Thyroid gland (tissue), 4 donors: ENCODE data around the gene LRBA. TPM values are rescaled to one million over a fixed set of nuclear protein-coding genes. Genes with fewer than 3 reads are reported as not detected.
"Not testable (repeated sequence)": the region's sequence is repeated elsewhere in the genome, so short reads cannot be mapped to it uniquely, and the experiment has no call there.

Experiments
- DNase-seq, 2 donors: peaks; one replicate each; pipeline ENCODE4 v3.0.0-alpha.2; 2019
- H3K27ac ChIP-seq, 3 donors: fragments of 200-600 bp; sonication (generic); 1 replicate in 2 of 3; 2 replicates in 1 of 3; pipeline ENCODE4 v1.5.1; 2016 to 2019; ENCODE audit warnings: mild to moderate bottlenecking in 1 of 3, moderate library complexity in 1 of 3
- H3K27me3 ChIP-seq: fragments of 200-600 bp; sonication (generic); one replicate; pipeline ENCODE4 v1.5.1; 2019
- H3K36me3 ChIP-seq, 2 donors: fragments of 200-600 bp; sonication (generic); one replicate each; pipeline ENCODE4 v1.5.1; 2016 to 2019
- H3K4me1 ChIP-seq, 2 donors: fragments of 200-600 bp; sonication (generic); one replicate each; pipeline ENCODE4 v1.5.1; 2017 to 2019
- H3K4me3 ChIP-seq, 3 donors: fragments of 200-600 bp; sonication (generic); replicated peaks in 1 of 3; 1 replicate in 2 of 3; 2 replicates in 1 of 3; pipeline ENCODE4 v1.5.1; 2016; ENCODE audit warnings: mild to moderate bottlenecking in 1 of 3
- H3K9me3 ChIP-seq: fragments of 200-600 bp; sonication (generic); one replicate; pipeline ENCODE4 v1.5.1; 2017
- POLR2A ChIP-seq, 2 donors: fragments of 450-650 bp; IDR thresholded peaks; one replicate each; pipeline ENCODE4 v1.6.1; 2017; ENCODE audit warnings: antibody characterized with exemption in 2 of 2, mild to moderate bottlenecking in 2 of 2, moderate library complexity in 1 of 2
- WGBS, 2 donors: methylation state at CpG; one replicate each; pipeline ENCODE4 v1.1.5; 2017; 5-methylcytosine and 5-hydroxymethylcytosine counted together
- intact Hi-C: fragments of 100-400 bp; cut with DNase I; formaldehyde crosslinking; loops from one replicate; pipeline ENCODE4 v1.15.1; 2023
- total RNA-seq, 4 donors: library from RNA; depleted of rRNA; stranded (reverse); fragments of >200 nt; gene quantifications; one replicate each; pipeline ENCODE4 v1.2.3, GENCODE V29; 2016
- TF ChIP-seq, protein P1 (sequence below), 6 experiments: fragments of 200-600 bp in 3 of 6; fragments of 450-650 bp in 3 of 6; sonication (generic) in 3 of 6; IDR thresholded peaks; one replicate each; pipeline ENCODE4 v1.5.1; 2016 to 2019; ENCODE audit warnings: antibody characterized with exemption in 6 of 6, mild to moderate bottlenecking in 2 of 6, inconsistent platforms in 1 of 6, moderate library complexity in 1 of 6

Gene LRBA
- total RNA-seq, 4 donors from 2014 or later = 98.9 to 127 (median 113) TPM

DNA sequence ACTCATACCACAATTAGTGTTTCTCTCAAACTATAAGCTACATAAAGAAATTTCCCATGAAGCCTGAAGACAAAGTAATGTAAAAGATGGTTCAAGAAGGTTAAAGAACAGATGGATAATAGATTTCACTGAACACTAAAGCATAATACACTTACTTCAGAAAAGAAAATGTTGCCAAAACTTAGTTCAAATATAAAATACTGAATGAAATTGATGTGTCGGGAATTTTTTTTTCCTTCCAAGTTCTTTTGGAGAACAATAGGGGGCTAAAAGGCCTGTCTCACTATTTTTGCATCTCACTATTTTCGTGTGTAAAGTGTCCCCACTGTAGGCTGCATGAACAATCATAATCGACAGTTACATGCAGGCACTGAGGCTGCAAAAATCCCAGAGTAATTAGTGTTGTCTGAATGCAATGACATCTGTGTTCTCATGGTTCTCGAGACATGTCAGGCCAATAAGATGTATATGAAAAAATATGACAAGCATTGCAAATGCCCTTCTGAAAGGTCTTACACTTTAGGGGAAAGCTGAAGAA, 445.0 kb downstream of the LRBA start:
- Histone ChIP-seq H3K4me3 (no peak overlapping the region), H3K27ac (no peak overlapping the region), H3K9me3 (no peaks in the 10 kb centered on the region), H3K36me3 (no peaks in the 10 kb centered on the region), H3K27me3 (no peaks in the 10 kb centered on the region), H3K4me1 (no peaks in the 10 kb centered on the region)
- DNase-seq = no peak
- WGBS, 2 donors = 88 to 93% methylated on average over 4 of the region's 4 CpGs
- TF ChIP-seq, protein P1, sequence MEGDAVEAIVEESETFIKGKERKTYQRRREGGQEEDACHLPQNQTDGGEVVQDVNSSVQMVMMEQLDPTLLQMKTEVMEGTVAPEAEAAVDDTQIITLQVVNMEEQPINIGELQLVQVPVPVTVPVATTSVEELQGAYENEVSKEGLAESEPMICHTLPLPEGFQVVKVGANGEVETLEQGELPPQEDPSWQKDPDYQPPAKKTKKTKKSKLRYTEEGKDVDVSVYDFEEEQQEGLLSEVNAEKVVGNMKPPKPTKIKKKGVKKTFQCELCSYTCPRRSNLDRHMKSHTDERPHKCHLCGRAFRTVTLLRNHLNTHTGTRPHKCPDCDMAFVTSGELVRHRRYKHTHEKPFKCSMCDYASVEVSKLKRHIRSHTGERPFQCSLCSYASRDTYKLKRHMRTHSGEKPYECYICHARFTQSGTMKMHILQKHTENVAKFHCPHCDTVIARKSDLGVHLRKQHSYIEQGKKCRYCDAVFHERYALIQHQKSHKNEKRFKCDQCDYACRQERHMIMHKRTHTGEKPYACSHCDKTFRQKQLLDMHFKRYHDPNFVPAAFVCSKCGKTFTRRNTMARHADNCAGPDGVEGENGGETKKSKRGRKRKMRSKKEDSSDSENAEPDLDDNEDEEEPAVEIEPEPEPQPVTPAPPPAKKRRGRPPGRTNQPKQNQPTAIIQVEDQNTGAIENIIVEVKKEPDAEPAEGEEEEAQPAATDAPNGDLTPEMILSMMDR (IDR thresholded peaks at IDR 0.05) = no peak
- TF ChIP-seq POLR2A (IDR thresholded peaks at IDR 0.05) = no peak
- intact Hi-C loops = no loop called here

DNA sequence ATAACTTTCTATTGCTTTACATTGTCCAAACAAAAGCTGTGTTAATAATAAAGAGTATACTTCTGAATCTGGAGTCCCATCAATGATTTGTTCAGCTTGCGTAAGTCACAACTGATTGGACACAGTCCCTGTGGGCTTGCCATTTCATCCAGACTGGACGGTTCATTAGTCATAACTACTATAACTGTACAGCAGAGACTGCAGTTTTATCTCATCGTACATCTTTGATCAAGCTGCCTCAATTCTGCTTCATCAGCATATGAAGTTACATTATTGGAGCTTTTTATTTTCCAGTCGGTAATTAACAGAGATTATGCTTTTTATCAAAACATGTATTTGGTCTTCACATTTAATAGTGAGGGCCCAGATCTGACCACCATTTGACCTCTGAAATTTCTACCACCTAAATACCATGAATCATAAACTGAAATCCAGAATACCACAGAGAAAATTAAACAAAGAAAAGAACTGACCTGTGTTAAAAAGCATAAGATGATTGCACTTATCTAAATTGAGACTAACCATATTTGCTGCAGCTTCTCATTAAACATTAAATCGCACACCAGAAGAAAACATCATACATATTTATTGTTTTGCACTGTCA, 445.6 kb downstream of the LRBA start:
- no peak for TF ChIP-seq POLR2A (IDR thresholded peaks at IDR 0.05)
- TF ChIP-seq, protein P1 (IDR thresholded peaks at IDR 0.05) = no peak
- no peak for DNase-seq
- Histone ChIP-seq H3K4me1 (no peaks in the 10 kb centered on the region), H3K27ac (no peak overlapping the region), H3K9me3 (no peaks in the 10 kb centered on the region), H3K27me3 (no peaks in the 10 kb centered on the region), H3K36me3 (no peaks in the 10 kb centered on the region), H3K4me3 (no peak overlapping the region)
- intact Hi-C loops = no loop called here
- WGBS, 2 donors = 86 to 89% methylated on average over 5 of the region's 5 CpGs

DNA sequence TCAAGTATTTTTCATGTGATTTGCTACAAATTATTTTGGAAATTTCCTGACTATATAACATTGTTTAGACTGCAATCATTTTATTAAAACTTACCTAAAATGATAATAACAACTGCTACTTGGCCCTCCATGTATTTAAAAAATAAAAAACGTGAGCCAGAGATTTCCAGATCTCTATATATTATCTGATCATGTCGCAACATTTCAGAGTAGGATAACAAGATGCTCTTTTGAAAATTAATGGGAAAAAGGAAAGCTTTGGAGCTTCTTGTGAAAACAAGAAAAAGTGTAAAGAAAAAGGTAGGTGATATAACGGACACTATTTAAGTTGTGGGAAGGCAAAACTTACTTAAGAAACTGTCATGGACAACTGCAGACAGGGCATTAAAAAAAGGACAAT, 448.0 kb downstream of the LRBA start:
- no peaks in the 10 kb centered on the region for H3K4me1 ChIP-seq
- H3K36me3 ChIP-seq = no peaks in the 10 kb centered on the region
- no peak for DNase-seq
- H3K27me3 ChIP-seq = no peaks in the 10 kb centered on the region
- H3K27ac ChIP-seq = no peak overlapping the region
- intact Hi-C loops = no loop called here
- H3K9me3 ChIP-seq = no peaks in the 10 kb centered on the region
- TF ChIP-seq POLR2A (IDR thresholded peaks at IDR 0.05) = no peak
- TF ChIP-seq, protein P1 (IDR thresholded peaks at IDR 0.05) = no peak
- no peak overlapping the region for H3K4me3 ChIP-seq
- 95 to 97% methylated on average over 3 of the region's 3 CpGs for WGBS, 2 donors

DNA sequence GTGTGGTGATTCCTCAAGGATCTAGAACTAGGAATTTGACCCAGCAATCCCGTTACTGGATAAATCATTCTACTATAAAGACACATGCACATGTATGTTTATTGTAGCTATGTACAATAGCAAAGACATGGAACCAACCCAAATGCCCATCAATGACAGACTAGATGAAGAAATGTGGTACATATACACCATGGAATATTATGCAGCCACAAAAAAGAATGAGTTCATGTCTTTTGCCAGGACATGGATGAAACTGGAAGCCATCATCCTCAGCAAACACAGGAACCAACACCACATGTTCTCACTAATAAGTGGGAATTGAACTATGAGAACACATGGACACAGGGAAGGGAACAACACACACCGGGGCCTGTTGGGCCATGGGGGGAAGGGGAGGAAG, 450.1 kb downstream of the LRBA start:
- H3K27ac ChIP-seq, H3K4me1 ChIP-seq, H3K4me3 ChIP-seq, H3K27me3 ChIP-seq, intact Hi-C loops, H3K36me3 ChIP-seq, DNase-seq, H3K9me3 ChIP-seq: not testable (repeated sequence)
- WGBS, 2 donors = 97% methylated on average over 2 of the region's 2 CpGs

DNA sequence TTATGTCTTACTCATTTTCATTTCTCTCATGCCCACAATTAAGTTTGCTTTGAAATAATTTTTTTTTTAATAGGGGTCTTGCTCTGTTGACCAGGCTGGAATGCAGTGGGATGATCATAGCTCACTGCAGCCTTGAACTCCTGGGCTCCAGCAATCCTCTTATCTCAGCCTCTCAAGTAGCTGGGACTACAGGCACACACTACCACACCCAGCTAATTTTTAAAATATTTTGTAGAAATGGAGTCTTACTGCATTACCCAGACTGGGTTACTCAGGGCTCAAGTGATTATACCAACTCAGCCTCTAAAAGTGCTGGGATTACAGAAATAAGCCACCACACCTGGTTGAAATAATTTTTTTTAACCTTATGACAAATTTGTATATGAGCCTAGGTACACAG, 452.3 kb downstream of the LRBA start:
- no peak for DNase-seq
- Histone ChIP-seq H3K27me3 (no peaks in the 10 kb centered on the region), H3K4me1 (no peaks in the 10 kb centered on the region), H3K4me3 (no peak overlapping the region), H3K36me3 (no peaks in the 10 kb centered on the region), H3K27ac (no peak overlapping the region), H3K9me3 (no peaks in the 10 kb centered on the region)
- TF ChIP-seq POLR2A (IDR thresholded peaks at IDR 0.05) = no peak
- TF ChIP-seq, protein P1 (IDR thresholded peaks at IDR 0.05) = no peak
- intact Hi-C loops = no loop called here
